Ovary (tissue), 3 donors: ENCODE measurements around the gene THSD7A.

ENCODE experiments used
- CTCF ChIP-seq, 3 donors: fragments of 450-650 bp in 2 of 3; fragments of 200-600 bp in 1 of 3; IDR thresholded peaks; one replicate each; pipeline versions ENCODE4 v1.5.1 to v1.8.0; 2016 to 2022; ENCODE audit warnings: antibody characterized with exemption in 3 of 3, mild to moderate bottlenecking in 1 of 3
- EP300 ChIP-seq: sonication (generic); formaldehyde crosslinking; IDR thresholded peaks from one replicate; pipeline ENCODE4 v1.6.1; 2017; ENCODE audit warnings: antibody characterized with exemption
- donor health status: DM: no; HTN: no; CAD: no.

- TF ChIP-seq CTCF (IDR thresholded peaks at IDR 0.05) (no peak), EP300 (no peak)
Observed at GRCh38 chr7:11355399-11356005, 476.5 kb downstream of the THSD7A start.
